ENCODE measurements around the gene RNF144A. TPM values are rescaled to one million over a fixed set of nuclear protein-coding genes. Genes with fewer than 3 reads are reported as not detected.
A peak's percentile ranks its signal among the peaks of the same experiment; 100 is the strongest.

Gene RNF144A
- total and polyA plus RNA-seq, 2 of the 13 experiments (the other 11 are each of a cell fraction or from before 2014, with no cell fraction given): 13.9 to 16.5 TPM

DNA sequence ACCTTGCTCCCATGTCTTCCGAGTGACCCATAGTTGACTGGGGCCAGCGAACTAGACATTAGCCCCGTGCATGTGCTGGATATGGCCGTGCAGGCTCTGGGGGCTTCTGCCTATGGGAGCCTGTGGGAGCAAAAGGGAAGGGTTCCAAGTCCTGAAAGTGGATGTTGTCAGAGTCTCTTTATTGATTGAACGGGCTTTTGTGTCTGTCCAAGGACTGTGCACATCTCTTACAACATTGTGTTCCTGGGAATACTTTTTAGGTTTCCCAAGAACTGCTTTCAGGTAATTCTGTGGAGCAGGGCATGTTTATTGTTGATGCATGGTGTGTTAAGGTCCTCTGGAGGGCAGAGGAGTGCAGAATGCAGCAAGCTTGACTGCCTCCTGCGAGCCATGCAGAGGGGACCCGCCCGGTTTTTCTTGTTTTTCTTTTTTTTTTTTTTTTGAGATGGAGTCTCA, 5.0 kb downstream of the RNF144A start (continued):
- TF ChIP-seq FOXP1 (IDR thresholded peaks at IDR 0.05): peak; percentile 27; the same call in 1 of the 2 replicates
- TF ChIP-seq FOXP1 (CRISPR knock-in tag; IDR thresholded peaks at IDR 0.05): peak; percentile 75; the same call in 1 of the 2 replicates
- TF ChIP-seq, protein P1, sequence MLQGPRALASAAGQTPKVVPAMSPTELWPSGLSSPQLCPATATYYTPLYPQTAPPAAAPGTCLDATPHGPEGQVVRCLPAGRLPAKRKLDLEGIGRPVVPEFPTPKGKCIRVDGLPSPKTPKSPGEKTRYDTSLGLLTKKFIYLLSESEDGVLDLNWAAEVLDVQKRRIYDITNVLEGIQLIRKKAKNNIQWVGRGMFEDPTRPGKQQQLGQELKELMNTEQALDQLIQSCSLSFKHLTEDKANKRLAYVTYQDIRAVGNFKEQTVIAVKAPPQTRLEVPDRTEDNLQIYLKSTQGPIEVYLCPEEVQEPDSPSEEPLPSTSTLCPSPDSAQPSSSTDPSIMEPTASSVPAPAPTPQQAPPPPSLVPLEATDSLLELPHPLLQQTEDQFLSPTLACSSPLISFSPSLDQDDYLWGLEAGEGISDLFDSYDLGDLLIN (CRISPR knock-in tag; IDR thresholded peaks at IDR 0.05; ENCODE audit: borderline replicate concordance): no peak
- 0 out of 2 replicates have a peak, but pooled peaks have one; percentile 39 for TF ChIP-seq MIER3 (CRISPR knock-in tag; IDR thresholded peaks at IDR 0.05; ENCODE audit: borderline replicate concordance)
- TF ChIP-seq, protein P2, sequence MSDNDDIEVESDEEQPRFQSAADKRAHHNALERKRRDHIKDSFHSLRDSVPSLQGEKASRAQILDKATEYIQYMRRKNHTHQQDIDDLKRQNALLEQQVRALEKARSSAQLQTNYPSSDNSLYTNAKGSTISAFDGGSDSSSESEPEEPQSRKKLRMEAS (IDR thresholded peaks at IDR 0.05): 0 out of 2 replicates have a peak, but pooled peaks have one; percentile 20
- TF ChIP-seq HNF4A (CRISPR knock-in tag; IDR thresholded peaks at IDR 0.05): peak; percentile 81
- TF ChIP-seq, protein P3, sequence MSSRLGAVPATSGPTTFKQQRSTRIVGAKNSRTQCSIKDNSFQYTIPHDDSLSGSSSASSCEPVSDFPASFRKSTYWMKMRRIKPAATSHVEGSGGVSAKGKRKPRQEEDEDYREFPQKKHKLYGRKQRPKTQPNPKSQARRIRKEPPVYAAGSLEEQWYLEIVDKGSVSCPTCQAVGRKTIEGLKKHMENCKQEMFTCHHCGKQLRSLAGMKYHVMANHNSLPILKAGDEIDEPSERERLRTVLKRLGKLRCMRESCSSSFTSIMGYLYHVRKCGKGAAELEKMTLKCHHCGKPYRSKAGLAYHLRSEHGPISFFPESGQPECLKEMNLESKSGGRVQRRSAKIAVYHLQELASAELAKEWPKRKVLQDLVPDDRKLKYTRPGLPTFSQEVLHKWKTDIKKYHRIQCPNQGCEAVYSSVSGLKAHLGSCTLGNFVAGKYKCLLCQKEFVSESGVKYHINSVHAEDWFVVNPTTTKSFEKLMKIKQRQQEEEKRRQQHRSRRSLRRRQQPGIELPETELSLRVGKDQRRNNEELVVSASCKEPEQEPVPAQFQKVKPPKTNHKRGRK (CRISPR knock-in tag; IDR thresholded peaks at IDR 0.05): no peak
- TF ChIP-seq RXRA (CRISPR knock-in tag; IDR thresholded peaks at IDR 0.05): peak; percentile 32; the same call in 1 of the 2 replicates
- no peak for TF ChIP-seq ZNF75D (CRISPR knock-in tag; IDR thresholded peaks at IDR 0.05; ENCODE audit: borderline replicate concordance)
- TF ChIP-seq, protein P4, sequence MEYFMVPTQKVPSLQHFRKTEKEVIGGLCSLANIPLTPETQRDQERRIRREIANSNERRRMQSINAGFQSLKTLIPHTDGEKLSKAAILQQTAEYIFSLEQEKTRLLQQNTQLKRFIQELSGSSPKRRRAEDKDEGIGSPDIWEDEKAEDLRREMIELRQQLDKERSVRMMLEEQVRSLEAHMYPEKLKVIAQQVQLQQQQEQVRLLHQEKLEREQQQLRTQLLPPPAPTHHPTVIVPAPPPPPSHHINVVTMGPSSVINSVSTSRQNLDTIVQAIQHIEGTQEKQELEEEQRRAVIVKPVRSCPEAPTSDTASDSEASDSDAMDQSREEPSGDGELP (IDR thresholded peaks at IDR 0.05; ENCODE audit: borderline replicate concordance, low read depth): no peak
- TF ChIP-seq, protein P5, sequence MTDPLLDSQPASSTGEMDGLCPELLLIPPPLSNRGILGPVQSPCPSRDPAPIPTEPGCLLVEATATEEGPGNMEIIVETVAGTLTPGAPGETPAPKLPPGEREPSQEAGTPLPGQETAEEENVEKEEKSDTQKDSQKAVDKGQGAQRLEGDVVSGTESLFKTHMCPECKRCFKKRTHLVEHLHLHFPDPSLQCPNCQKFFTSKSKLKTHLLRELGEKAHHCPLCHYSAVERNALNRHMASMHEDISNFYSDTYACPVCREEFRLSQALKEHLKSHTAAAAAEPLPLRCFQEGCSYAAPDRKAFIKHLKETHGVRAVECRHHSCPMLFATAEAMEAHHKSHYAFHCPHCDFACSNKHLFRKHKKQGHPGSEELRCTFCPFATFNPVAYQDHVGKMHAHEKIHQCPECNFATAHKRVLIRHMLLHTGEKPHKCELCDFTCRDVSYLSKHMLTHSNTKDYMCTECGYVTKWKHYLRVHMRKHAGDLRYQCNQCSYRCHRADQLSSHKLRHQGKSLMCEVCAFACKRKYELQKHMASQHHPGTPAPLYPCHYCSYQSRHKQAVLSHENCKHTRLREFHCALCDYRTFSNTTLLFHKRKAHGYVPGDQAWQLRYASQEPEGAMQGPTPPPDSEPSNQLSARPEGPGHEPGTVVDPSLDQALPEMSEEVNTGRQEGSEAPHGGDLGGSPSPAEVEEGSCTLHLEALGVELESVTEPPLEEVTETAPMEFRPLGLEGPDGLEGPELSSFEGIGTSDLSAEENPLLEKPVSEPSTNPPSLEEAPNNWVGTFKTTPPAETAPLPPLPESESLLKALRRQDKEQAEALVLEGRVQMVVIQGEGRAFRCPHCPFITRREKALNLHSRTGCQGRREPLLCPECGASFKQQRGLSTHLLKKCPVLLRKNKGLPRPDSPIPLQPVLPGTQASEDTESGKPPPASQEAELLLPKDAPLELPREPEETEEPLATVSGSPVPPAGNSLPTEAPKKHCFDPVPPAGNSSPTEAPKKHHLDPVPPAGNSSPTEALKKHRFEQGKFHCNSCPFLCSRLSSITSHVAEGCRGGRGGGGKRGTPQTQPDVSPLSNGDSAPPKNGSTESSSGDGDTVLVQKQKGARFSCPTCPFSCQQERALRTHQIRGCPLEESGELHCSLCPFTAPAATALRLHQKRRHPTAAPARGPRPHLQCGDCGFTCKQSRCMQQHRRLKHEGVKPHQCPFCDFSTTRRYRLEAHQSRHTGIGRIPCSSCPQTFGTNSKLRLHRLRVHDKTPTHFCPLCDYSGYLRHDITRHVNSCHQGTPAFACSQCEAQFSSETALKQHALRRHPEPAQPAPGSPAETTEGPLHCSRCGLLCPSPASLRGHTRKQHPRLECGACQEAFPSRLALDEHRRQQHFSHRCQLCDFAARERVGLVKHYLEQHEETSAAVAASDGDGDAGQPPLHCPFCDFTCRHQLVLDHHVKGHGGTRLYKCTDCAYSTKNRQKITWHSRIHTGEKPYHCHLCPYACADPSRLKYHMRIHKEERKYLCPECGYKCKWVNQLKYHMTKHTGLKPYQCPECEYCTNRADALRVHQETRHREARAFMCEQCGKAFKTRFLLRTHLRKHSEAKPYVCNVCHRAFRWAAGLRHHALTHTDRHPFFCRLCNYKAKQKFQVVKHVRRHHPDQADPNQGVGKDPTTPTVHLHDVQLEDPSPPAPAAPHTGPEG (CRISPR knock-in tag; IDR thresholded peaks at IDR 0.05): no peak
- TF ChIP-seq, protein P6, sequence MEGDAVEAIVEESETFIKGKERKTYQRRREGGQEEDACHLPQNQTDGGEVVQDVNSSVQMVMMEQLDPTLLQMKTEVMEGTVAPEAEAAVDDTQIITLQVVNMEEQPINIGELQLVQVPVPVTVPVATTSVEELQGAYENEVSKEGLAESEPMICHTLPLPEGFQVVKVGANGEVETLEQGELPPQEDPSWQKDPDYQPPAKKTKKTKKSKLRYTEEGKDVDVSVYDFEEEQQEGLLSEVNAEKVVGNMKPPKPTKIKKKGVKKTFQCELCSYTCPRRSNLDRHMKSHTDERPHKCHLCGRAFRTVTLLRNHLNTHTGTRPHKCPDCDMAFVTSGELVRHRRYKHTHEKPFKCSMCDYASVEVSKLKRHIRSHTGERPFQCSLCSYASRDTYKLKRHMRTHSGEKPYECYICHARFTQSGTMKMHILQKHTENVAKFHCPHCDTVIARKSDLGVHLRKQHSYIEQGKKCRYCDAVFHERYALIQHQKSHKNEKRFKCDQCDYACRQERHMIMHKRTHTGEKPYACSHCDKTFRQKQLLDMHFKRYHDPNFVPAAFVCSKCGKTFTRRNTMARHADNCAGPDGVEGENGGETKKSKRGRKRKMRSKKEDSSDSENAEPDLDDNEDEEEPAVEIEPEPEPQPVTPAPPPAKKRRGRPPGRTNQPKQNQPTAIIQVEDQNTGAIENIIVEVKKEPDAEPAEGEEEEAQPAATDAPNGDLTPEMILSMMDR (CRISPR knock-in tag; IDR thresholded peaks at IDR 0.05): peak; percentile 57
- no peak for TF ChIP-seq BHLHE40 (IDR thresholded peaks at IDR 0.05; ENCODE audit: low read length)
- no peak for TF ChIP-seq ISX (CRISPR knock-in tag; conservative IDR thresholded peaks at IDR 0.05)
- TF ChIP-seq TP53 (CRISPR knock-in tag; conservative IDR thresholded peaks at IDR 0.05): no peak
- TF ChIP-seq ZNF724P (CRISPR knock-in tag; IDR thresholded peaks at IDR 0.05; ENCODE audit: borderline replicate concordance): no peak
- TF ChIP-seq ARID2 (CRISPR knock-in tag; IDR thresholded peaks at IDR 0.05; ENCODE audit: borderline replicate concordance): 0 out of 2 replicates have a peak, but pooled peaks have one; percentile 3
- TF ChIP-seq SOX6 (IDR thresholded peaks at IDR 0.05): no peak
- peak; percentile 74 for TF ChIP-seq SOX6 (CRISPR knock-in tag; IDR thresholded peaks at IDR 0.05)
- TF ChIP-seq KMT2B (CRISPR knock-in tag; IDR thresholded peaks at IDR 0.05): no peak
- TF ChIP-seq IRF2 (CRISPR knock-in tag; IDR thresholded peaks at IDR 0.05): no peak

Data from HepG2 (cell line).